ENCODE measurements around the gene LRRN2.
"Not testable (repeated sequence)": the region's sequence is repeated elsewhere in the genome, so short reads cannot be mapped to it uniquely, and the experiment has no call there.

The LRRN2 gene

GRCh38 chr1:204692841-204693356, 7.4 kb upstream of the LRRN2 start:
- DNase-seq (ENCODE audit: low read depth, low spot score): no peak
- no peak overlapping the region for H3K4me3 ChIP-seq (ENCODE audit: low read depth, low read length)
- in situ Hi-C loops (cut with HindIII; ENCODE audit: low sequenced_read_pairs): no loop called here
- TF ChIP-seq, protein P1, sequence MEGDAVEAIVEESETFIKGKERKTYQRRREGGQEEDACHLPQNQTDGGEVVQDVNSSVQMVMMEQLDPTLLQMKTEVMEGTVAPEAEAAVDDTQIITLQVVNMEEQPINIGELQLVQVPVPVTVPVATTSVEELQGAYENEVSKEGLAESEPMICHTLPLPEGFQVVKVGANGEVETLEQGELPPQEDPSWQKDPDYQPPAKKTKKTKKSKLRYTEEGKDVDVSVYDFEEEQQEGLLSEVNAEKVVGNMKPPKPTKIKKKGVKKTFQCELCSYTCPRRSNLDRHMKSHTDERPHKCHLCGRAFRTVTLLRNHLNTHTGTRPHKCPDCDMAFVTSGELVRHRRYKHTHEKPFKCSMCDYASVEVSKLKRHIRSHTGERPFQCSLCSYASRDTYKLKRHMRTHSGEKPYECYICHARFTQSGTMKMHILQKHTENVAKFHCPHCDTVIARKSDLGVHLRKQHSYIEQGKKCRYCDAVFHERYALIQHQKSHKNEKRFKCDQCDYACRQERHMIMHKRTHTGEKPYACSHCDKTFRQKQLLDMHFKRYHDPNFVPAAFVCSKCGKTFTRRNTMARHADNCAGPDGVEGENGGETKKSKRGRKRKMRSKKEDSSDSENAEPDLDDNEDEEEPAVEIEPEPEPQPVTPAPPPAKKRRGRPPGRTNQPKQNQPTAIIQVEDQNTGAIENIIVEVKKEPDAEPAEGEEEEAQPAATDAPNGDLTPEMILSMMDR (IDR thresholded peaks at IDR 0.05; ENCODE audit: low read depth, low read length): no peak

- no peak for DNase-seq (ENCODE audit: low read depth, low spot score)
- TF ChIP-seq, protein P1 (IDR thresholded peaks at IDR 0.05; ENCODE audit: low read depth, low read length): no peak
- no peak overlapping the region for H3K4me3 ChIP-seq (ENCODE audit: low read depth, low read length)
- in situ Hi-C loops (cut with HindIII; ENCODE audit: low sequenced_read_pairs): no loop called here
Measured at GRCh38 chr1:204692325-204692840, 6.8 kb upstream of the LRRN2 start.

GRCh38 chr1:204691328-204691730, 5.8 kb upstream of the LRRN2 start:
- H3K4me3 ChIP-seq (ENCODE audit: low read depth, low read length); DNase-seq (ENCODE audit: low read depth, low spot score); in situ Hi-C loops (cut with HindIII; ENCODE audit: low sequenced_read_pairs): not testable (repeated sequence)

DNA sequence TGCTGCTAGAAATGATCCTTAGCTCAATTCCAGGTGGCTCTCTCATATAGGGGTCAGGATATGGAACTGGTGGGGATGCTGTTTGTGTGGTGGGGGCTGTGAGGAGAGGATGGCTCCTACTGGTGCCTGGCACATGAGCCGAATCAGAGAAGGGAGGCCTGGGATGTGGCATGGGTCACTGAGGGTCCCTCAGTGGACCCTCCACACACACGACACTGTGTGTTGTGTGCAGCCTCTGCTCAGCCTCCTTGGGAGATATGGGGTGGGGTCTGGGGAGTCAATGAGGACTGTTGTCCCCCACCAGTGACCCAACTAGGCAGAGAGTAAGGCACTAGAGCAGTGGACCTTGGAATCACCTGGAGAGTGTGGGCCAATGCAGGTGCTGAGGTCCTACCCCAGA, 3.2 kb upstream of the LRRN2 start:
- TF ChIP-seq, protein P1 (IDR thresholded peaks at IDR 0.05; ENCODE audit: low read depth, low read length): no peak
- H3K4me3 ChIP-seq (ENCODE audit: low read depth, low read length): no peak overlapping the region
- no peak for DNase-seq (ENCODE audit: low read depth, low spot score)
- in situ Hi-C loops (cut with HindIII; ENCODE audit: low sequenced_read_pairs): no loop called here

- in situ Hi-C loops (cut with HindIII; ENCODE audit: low sequenced_read_pairs): no loop called here
- H3K4me3 ChIP-seq (ENCODE audit: low read depth, low read length): no peak overlapping the region
- DNase-seq (ENCODE audit: low read depth, low spot score): no peak
- TF ChIP-seq, protein P1 (IDR thresholded peaks at IDR 0.05; ENCODE audit: low read depth, low read length): no peak
Measured at GRCh38 chr1:204688007-204688406, 2.5 kb upstream of the LRRN2 start.

DNA sequence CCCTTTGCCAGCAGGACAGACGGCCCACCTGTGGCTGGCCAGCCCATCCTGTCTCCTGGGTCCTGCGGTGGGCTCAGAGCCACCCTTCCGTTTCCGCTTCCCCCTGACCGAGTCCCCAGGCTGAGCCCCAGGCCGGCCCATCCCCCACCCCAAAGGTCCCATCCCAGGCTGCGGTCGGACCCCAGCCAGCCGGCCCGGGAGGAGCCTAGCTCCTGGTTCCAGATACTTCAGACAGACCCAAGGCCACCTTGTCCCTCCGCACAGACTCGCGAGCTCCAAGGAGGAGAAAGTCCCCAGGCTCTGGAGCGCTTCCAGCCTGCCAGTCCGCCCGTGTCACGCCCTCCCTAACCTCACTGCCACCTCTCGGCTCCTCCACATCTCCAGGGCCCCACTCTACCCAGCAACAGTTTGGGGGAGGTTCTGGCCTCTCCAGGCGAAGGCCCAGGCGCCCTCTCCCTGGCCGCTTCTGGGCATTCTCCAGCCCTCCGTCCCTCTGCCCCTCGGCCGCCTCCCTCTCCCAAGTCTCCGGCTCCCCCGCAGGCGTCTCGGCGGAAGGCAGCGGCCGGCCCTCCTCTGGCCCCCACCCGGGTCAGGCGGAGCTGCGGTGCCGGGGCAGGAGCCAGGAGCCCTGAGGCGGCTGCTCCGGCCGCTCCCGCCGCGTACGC, 835 bp downstream of the LRRN2 start:
- no peak for DNase-seq (ENCODE audit: low read depth, low spot score)
- in situ Hi-C loops (cut with HindIII; ENCODE audit: low sequenced_read_pairs): no loop called here
- H3K4me3 ChIP-seq (ENCODE audit: low read depth, low read length): no peak overlapping the region
- TF ChIP-seq, protein P1 (IDR thresholded peaks at IDR 0.05; ENCODE audit: low read depth, low read length): no peak

DNA sequence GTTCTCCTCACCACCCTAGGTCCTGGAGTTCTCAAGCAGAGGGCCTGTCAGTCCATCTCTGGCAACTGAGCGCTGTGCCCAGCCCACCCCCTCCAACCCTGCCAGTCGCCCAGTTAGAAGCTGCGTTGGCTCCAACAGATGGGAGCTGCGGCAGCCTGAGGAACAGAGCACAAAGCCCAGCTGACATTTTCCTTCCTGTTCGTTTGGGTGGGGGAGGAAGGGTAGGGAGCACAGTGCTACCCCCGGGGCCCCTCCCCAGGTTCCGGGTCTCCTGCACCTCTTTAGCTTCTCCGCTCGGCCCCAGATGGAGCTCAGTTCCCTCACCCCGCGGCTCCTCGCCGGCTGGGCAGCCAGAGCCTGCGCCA, 1.4 kb downstream of the LRRN2 start:
- DNase-seq (ENCODE audit: low read depth, low spot score): no peak
- H3K4me3 ChIP-seq (ENCODE audit: low read depth, low read length): no peak overlapping the region
- TF ChIP-seq, protein P1 (IDR thresholded peaks at IDR 0.05; ENCODE audit: low read depth, low read length): no peak
- in situ Hi-C loops (cut with HindIII; ENCODE audit: low sequenced_read_pairs): no loop called here

Data from astrocyte of the spinal cord (primary cell).